SK-N-SH (cell line): Measurements from ENCODE around the gene ENPP5.

ENCODE experiments used
- NFIC ChIP-seq: IDR thresholded peaks from 2 replicates; pipeline ENCODE4 v1.4.0; 2012; ENCODE audit warnings: borderline replicate concordance
- TF ChIP-seq, protein P1 (sequence below): fragments of 200-600 bp; sonication (generic); IDR thresholded peaks from 2 replicates; pipeline ENCODE4 v1.6.1; 2017; ENCODE audit warnings: antibody characterized with exemption, mild to moderate bottlenecking, moderate library complexity
- TF ChIP-seq, protein P2 (sequence below): fragments of 150-350 bp; IDR thresholded peaks from 2 replicates; pipeline ENCODE4 v1.6.1; 2016; ENCODE audit warnings: mild to moderate bottlenecking, low read depth, low read length

DNA sequence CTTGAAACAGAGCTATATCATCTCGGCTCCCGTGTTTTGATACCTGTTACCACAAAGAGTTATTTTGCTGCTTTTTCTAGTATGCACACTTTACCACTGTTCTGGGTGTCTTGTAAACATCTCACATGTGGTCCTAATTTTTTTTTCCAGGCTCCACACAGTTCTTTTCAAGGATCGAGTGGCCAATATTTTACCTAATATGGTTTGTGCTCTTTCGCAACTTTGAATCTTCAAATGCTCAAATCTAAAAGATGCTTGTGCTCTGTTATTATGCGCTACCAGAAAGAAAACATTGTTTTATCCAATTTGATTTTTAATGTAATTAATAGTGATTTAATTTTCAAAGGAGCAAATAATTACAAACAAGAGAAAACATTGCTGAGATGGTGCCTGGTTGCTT, 10.7 kb downstream of the ENPP5 start:
- TF ChIP-seq, protein P1, sequence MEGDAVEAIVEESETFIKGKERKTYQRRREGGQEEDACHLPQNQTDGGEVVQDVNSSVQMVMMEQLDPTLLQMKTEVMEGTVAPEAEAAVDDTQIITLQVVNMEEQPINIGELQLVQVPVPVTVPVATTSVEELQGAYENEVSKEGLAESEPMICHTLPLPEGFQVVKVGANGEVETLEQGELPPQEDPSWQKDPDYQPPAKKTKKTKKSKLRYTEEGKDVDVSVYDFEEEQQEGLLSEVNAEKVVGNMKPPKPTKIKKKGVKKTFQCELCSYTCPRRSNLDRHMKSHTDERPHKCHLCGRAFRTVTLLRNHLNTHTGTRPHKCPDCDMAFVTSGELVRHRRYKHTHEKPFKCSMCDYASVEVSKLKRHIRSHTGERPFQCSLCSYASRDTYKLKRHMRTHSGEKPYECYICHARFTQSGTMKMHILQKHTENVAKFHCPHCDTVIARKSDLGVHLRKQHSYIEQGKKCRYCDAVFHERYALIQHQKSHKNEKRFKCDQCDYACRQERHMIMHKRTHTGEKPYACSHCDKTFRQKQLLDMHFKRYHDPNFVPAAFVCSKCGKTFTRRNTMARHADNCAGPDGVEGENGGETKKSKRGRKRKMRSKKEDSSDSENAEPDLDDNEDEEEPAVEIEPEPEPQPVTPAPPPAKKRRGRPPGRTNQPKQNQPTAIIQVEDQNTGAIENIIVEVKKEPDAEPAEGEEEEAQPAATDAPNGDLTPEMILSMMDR, result no peak
- no peak for TF ChIP-seq NFIC
- TF ChIP-seq, protein P2, sequence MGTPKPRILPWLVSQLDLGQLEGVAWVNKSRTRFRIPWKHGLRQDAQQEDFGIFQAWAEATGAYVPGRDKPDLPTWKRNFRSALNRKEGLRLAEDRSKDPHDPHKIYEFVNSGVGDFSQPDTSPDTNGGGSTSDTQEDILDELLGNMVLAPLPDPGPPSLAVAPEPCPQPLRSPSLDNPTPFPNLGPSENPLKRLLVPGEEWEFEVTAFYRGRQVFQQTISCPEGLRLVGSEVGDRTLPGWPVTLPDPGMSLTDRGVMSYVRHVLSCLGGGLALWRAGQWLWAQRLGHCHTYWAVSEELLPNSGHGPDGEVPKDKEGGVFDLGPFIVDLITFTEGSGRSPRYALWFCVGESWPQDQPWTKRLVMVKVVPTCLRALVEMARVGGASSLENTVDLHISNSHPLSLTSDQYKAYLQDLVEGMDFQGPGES, result no peak
